ENCODE measurements around the gene ZCCHC18.

The ZCCHC18 gene

DNA sequence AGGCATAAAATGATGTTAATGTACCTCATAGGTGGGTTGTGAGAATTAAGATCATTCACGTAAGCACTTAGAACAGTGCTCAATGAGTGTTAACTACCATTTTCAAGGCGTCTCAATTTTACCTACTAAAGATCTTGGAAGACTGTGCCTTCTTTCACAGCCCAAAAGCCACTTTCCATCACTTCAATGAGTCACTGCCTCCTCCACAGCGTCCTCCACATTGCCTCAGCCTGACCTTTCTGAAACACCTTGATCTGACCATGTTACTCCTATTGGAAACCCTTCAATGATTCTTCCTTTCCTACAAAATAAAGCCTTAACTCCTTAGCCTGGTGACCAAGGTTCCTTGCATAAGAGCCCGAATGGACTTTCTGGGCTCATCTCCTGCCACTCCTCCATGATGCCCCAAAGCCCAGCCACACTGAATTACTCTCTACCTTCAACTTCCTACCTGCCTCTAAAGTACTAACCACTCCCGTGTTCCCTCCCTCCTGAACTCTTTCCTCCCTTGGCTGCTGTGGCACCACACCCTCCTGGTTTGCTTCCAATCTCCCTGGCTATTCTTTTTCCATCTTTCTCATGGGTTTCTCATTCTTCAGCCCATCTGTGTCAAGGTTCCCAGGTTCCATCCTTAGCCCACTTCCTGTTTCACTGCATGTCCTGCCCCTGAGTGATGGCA, 22.4 kb downstream of the ZCCHC18 start:
- DNase-seq = no peak

DNA sequence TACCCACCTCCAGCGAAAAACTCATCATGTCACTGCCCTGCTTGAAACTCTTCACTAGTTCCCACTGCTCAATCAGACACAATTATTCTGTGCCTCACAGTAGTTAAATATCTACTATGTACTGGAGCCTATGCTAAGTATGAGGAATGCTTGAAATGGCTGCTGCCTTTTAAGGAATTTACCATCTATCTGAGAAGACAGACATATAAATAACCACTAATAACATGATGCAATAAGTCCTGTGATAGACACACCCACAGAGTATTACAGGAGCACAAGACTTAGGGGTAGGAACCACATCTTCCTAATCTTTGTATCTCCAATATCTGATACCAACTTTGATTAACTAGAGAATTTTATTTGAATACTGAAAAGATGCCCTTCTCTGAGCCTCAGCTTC, 23.4 kb downstream of the ZCCHC18 start:
- no peak for DNase-seq

- peak; percentile 86 for DNase-seq
These were observed 24.1 kb downstream of the ZCCHC18 start for GRCh38 chrX:104136241-104137019.

DNA sequence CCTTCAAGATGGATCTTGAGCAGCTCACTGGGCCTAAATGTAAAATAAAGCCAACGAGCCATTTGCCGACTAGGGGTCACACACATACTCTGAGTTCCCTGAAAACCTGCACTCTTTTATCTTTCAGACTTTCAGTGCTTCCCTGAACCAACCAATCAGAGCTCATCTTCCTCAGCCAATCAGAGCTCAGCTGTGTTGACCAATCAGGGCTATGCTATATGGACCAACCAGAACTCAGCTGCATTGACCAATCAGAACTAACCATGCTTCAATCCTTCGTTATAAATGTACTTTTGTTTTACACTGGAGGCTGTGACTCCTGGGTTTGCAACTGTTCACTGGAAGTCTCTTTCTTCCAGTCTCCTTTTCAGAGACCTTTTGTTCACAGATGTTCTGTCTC, 25.2 kb downstream of the ZCCHC18 start:
- DNase-seq = peak; percentile 32

DNA sequence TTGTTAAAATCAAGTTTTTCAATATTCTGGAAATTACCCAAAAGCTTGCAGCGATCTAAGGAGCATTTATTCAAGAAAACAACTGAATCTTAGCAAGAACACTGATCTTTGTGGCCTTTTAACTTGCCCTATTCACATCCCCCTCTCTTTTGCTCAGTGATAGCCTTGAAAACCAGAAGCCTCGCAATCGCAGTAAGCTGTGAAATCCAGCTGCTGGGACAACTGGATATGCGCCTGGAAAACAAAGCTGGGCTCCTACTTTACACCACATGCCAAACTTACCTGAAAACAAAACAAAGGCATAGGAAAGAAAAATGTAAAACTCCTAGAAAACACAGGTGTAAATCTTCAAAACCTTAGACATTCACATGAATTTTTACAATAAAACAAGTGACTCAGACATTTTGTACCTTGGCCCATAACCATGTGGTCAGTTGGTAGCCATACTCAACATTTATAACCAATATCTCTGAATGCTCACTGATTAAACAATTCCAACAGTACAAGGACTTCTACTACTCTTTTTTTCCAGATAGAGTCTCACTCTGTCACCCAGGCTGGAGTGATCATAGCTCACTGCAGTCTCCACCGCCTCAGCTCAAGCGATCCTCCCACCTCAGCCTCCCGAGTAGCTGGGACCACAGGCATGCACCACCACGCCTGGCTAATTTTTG, 28.9 kb downstream of the ZCCHC18 start:
- no peak for DNase-seq

DNA sequence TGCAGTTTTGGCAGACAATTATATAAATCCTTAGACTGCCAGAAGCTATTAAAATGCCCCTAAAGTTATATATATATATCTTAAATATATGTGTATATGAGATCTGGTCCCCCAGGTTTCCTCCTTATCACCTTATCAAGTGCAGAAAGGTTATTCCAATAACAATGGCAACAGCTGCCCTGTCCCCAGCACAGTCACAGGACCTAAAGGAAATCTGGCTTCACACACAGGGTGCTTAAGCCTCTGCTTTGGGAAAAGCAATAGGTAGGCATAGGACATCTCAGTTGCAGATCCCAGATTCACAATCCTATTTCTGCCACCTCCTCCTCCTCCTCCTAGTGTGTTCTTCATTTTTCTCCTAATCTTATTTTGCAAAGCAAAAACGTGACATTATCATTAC, 38.7 kb downstream of the ZCCHC18 start:
- DNase-seq = no peak

GRCh38 chrX:104156630-104157529, 44.6 kb downstream of the ZCCHC18 start, which contains the start of gene SLC25A53:
SLC25A53 (minus strand) TSS chrX:104157009; CDS start chrX:104105257, 51,752 bp downstream.
- peak; percentile 92 for DNase-seq
